ENCODE measurements around the gene TMSB10.
"Not testable (repeated sequence)": the region's sequence is repeated elsewhere in the genome, so short reads cannot be mapped to it uniquely, and the experiment has no call there.

- TF ChIP-seq CTCF (conservative IDR thresholded peaks at IDR 0.05; ENCODE audit: low read depth, low read length); EZH2 (IDR thresholded peaks at IDR 0.05; ENCODE audit: borderline replicate concordance, low read depth, low read length, poor library complexity, severe bottlenecking): not testable (repeated sequence)
Measured at GRCh38 chr2:84917821-84918220, 12.4 kb downstream of the TMSB10 start.

Measured in A673 (cell line).